H9 (cell line): ENCODE measurements around the gene CPNE8. TPM values are rescaled to one million over a fixed set of nuclear protein-coding genes. Genes with fewer than 3 reads are reported as not detected.

Experiments used
- DNase-seq: peaks from one replicate; pipeline ENCODE4 v3.0.0-alpha.2; 2017
- H2AFZ ChIP-seq: one replicate; pipeline ENCODE4 v1.6.1; 2013; ENCODE audit warnings: mild to moderate bottlenecking, low read length, control low read depth, moderate library complexity
- H2AK5ac ChIP-seq: 2 replicates; pipeline ENCODE4 v1.6.1; 2013; ENCODE audit warnings: low read length, control low read depth, mixed read lengths; ENCODE audit not compliant: insufficient read length
- H2BK120ac ChIP-seq: one replicate; pipeline ENCODE4 v1.6.1; 2013; ENCODE audit warnings: low read depth, mild to moderate bottlenecking, low read length, control low read depth, inconsistent platforms; ENCODE audit not compliant: poor library complexity, severe bottlenecking
- H2BK12ac ChIP-seq: 2 replicates; pipeline ENCODE4 v1.6.1; 2013; ENCODE audit warnings: low read length, control low read depth, mixed read lengths, low read depth; ENCODE audit not compliant: insufficient read length
- H2BK15ac ChIP-seq: 2 replicates; pipeline ENCODE4 v1.6.1; 2013; ENCODE audit warnings: low read depth, low read length, control low read depth
- H2BK20ac ChIP-seq: one replicate; pipeline ENCODE4 v1.6.1; 2013; ENCODE audit warnings: low read depth, mild to moderate bottlenecking, low read length, control low read depth, inconsistent platforms; ENCODE audit not compliant: poor library complexity, severe bottlenecking
- H2BK5ac ChIP-seq: 2 replicates; pipeline ENCODE4 v1.6.1; 2013; ENCODE audit warnings: low read length, control low read depth, mixed read lengths; ENCODE audit not compliant: insufficient read length
- H3K14ac ChIP-seq: 2 replicates; pipeline ENCODE4 v1.6.1; 2013; ENCODE audit warnings: low read length, control low read depth; ENCODE audit not compliant: insufficient read depth
- H3K18ac ChIP-seq: 2 replicates; pipeline ENCODE4 v1.6.1; 2013; ENCODE audit warnings: low read depth, mild to moderate bottlenecking, mixed read lengths, low read length, control low read depth; ENCODE audit not compliant: insufficient read length
- H3K23ac ChIP-seq: 2 replicates; pipeline ENCODE4 v1.6.1; 2013; ENCODE audit warnings: low read length, control low read depth, mixed read lengths, low read depth; ENCODE audit not compliant: insufficient read length
- H3K23me2 ChIP-seq: 2 replicates; pipeline ENCODE4 v1.6.1; 2013; ENCODE audit warnings: low read depth, mild to moderate bottlenecking, mixed read lengths, low read length, control low read depth; ENCODE audit not compliant: insufficient read length, poor library complexity, severe bottlenecking
- H3K27ac ChIP-seq: 2 replicates; pipeline ENCODE4 v1.5.1; 2013; ENCODE audit warnings: low read length, control low read depth, mixed read lengths, low read depth; ENCODE audit not compliant: insufficient read length
- H3K27me3 ChIP-seq: 2 replicates; pipeline ENCODE4 v1.6.1; 2013; ENCODE audit warnings: low read length, control low read depth, inconsistent platforms; ENCODE audit not compliant: insufficient read depth
- H3K4ac ChIP-seq: 2 replicates; pipeline ENCODE4 v1.6.1; 2013; ENCODE audit warnings: low read depth, mild to moderate bottlenecking, control low read depth, inconsistent platforms, low read length, moderate library complexity
- H3K4me1 ChIP-seq: 2 replicates; pipeline ENCODE4 v1.6.1; 2013; ENCODE audit warnings: low read length, control low read depth, inconsistent platforms; ENCODE audit not compliant: insufficient read depth
- H3K4me2 ChIP-seq: 2 replicates; pipeline ENCODE4 v1.6.1; 2013; ENCODE audit warnings: low read length, control low read depth, mixed read lengths; ENCODE audit not compliant: insufficient read length, insufficient read depth
- H3K56ac ChIP-seq: 2 replicates; pipeline ENCODE4 v1.6.1; 2013; ENCODE audit warnings: low read depth, mild to moderate bottlenecking, mixed read lengths, low read length, control low read depth; ENCODE audit not compliant: insufficient read length
- H3K79me1 ChIP-seq: 2 replicates; pipeline ENCODE4 v1.6.1; 2013; ENCODE audit warnings: low read depth, mild to moderate bottlenecking, moderate library complexity, low read length, control low read depth, inconsistent platforms; ENCODE audit not compliant: insufficient read depth, poor library complexity, severe bottlenecking
- H3K79me2 ChIP-seq: 2 replicates; pipeline ENCODE4 v1.6.1; 2013; ENCODE audit warnings: low read length, control low read depth, inconsistent platforms; ENCODE audit not compliant: insufficient read depth
- H3K9ac ChIP-seq: 2 replicates; pipeline ENCODE4 v1.6.1; 2013; ENCODE audit warnings: low read length, control low read depth, mixed read lengths; ENCODE audit not compliant: insufficient read length; ENCODE audit errors: extremely low read depth
- H3K9me3 ChIP-seq: one replicate; pipeline ENCODE4 v1.6.1; 2013; ENCODE audit warnings: low read depth, low read length, inconsistent platforms; ENCODE audit not compliant: control insufficient read depth
- H3T11ph ChIP-seq: one replicate; pipeline ENCODE4 v1.6.1; 2013; ENCODE audit warnings: mild to moderate bottlenecking, low read length, control low read depth, inconsistent platforms
- H4K20me1 ChIP-seq: one replicate; pipeline ENCODE4 v1.6.1; 2013; ENCODE audit not compliant: control insufficient read depth, insufficient read length, insufficient read depth
- H4K5ac ChIP-seq: 2 replicates; pipeline ENCODE4 v1.6.1; 2013; ENCODE audit warnings: low read depth, mild to moderate bottlenecking, mixed read lengths, low read length, control low read depth; ENCODE audit not compliant: insufficient read length
- H4K8ac ChIP-seq: replicated peaks from 2 replicates; pipeline ENCODE4 v1.6.1; 2013; ENCODE audit warnings: low read length, control low read depth, mixed read lengths, low read depth; ENCODE audit not compliant: insufficient read length
- H4K91ac ChIP-seq: 2 replicates; pipeline ENCODE4 v1.6.1; 2013; ENCODE audit warnings: low read depth, mild to moderate bottlenecking, moderate library complexity, mixed read lengths, low read length, control low read depth; ENCODE audit not compliant: insufficient read length
- H3K27ac Mint-ChIP-seq, 3 experiments: 2 replicates in 2 of 3; 3 replicates in 1 of 3; pipeline ENCODE4 v1.8.0; 2020 to 2021; ENCODE audit warnings: mixed read lengths in 3 of 3, mild to moderate bottlenecking in 1 of 3, moderate library complexity in 1 of 3
- H3K27me3 Mint-ChIP-seq: 2 replicates; pipeline ENCODE4 v1.8.0; 2021; ENCODE audit warnings: low read depth, mild to moderate bottlenecking, moderate library complexity, mixed read lengths
- H3K36me3 Mint-ChIP-seq, 3 experiments: 2 replicates in 2 of 3; 3 replicates in 1 of 3; pipeline ENCODE4 v1.8.0; 2020 to 2021; ENCODE audit warnings: low read depth in 3 of 3, mixed read lengths in 3 of 3; ENCODE audit not compliant: insufficient read depth in 1 of 3
- H3K4me1 Mint-ChIP-seq, 2 experiments: 2 replicates each; pipeline ENCODE4 v1.8.0; 2020; ENCODE audit warnings: mixed read lengths in 2 of 2
- H3K4me3 Mint-ChIP-seq, 2 experiments: 2 replicates in 1 of 2; 3 replicates in 1 of 2; pipeline ENCODE4 v1.8.0; 2020 to 2021; ENCODE audit warnings: mild to moderate bottlenecking in 2 of 2, mixed read lengths in 2 of 2, moderate library complexity in 1 of 2
- H3K9me3 Mint-ChIP-seq, 2 experiments: 2 replicates in 1 of 2; 3 replicates in 1 of 2; pipeline ENCODE4 v1.8.0; 2020; ENCODE audit warnings: mild to moderate bottlenecking in 2 of 2, mixed read lengths in 2 of 2, moderate library complexity in 1 of 2
- CTCF ChIP-seq: fragments of 200-600 bp; sonication (generic); conservative IDR thresholded peaks from 3 replicates; pipeline ENCODE4 v1.8.0; 2021; ENCODE audit warnings: antibody characterized with exemption, mild to moderate bottlenecking
- WGBS: extraction: QIAGEN DNeasy Blood & Tissue Kit; methylation state at CpG from one replicate; pipeline ENCODE4 v1.1.7; 2013; ENCODE audit warnings: missing lambda C conversion rate, low lambda C conversion rate, mixed read lengths; ENCODE audit not compliant: insufficient read length; ENCODE audit errors: extremely low coverage; 5-methylcytosine and 5-hydroxymethylcytosine counted together
- total RNA-seq: library from RNA; stranded (reverse); gene quantifications from 2 replicates; pipeline ENCODE4 v1.2.1, GENCODE V29; 2021

CPNE8 gene
- total RNA-seq, 1 experiment from 2014 or later: 1.9 TPM

- WGBS: no CpG with 5 or more reads among the region's 5 CpGs
- no peak for TF ChIP-seq CTCF
- Mint-ChIP-seq H3K4me3 (no peak overlapping the region), H3K9me3 (peaks cover 7 to 16% of the 10 kb centered on the region in 2 experiments), H3K36me3 (peaks cover 6 to 13% (median 11%) of the 10 kb centered on the region in 3 experiments), H3K4me1 (0 out of 4 replicates have a peak, but pooled peaks cover 0 to 5% of the 10 kb centered on the region in 2 experiments), H3K27ac (no peak overlapping the region), H3K27me3 (no peaks in the 10 kb centered on the region)
- Histone ChIP-seq H4K91ac (no peak overlapping the region), H4K20me1 (no peaks in the 10 kb centered on the region), H3K79me1 (no peaks in the 10 kb centered on the region), H3K4me1 (no peaks in the 10 kb centered on the region), H3K4ac (no peak overlapping the region), H2AFZ (no peak overlapping the region), H2BK5ac (no peak overlapping the region), H3K27me3 (no peaks in the 10 kb centered on the region; the same call in 1 of the 2 replicates), H3T11ph (no peak overlapping the region), H3K79me2 (no peaks in the 10 kb centered on the region), H3K9me3 (peaks cover 5% of the 10 kb centered on the region), H2AK5ac (no peak overlapping the region), H2BK12ac (no peak overlapping the region), H2BK20ac (no peak overlapping the region), H3K9ac (no peak overlapping the region), H3K56ac (no peak overlapping the region), H3K27ac (no peak overlapping the region), H3K4me2 (no peak overlapping the region), H3K14ac (no peak overlapping the region), H3K23ac (no peak overlapping the region), H4K5ac (no peak overlapping the region), H2BK15ac (no peak overlapping the region), H4K8ac (no peak overlapping the region), H3K18ac (no peak overlapping the region), H3K23me2 (no peaks in the 10 kb centered on the region), H2BK120ac (no peak overlapping the region)
- no peak for DNase-seq
These were observed 16.0 kb downstream of the CPNE8 start for GRCh38 chr12:38889297-38889815.
